ENCODE results near the gene FREM1.
"Not testable (repeated sequence)": the region's sequence is repeated elsewhere in the genome, so short reads cannot be mapped to it uniquely, and the experiment has no call there.

FREM1 gene, protein sequence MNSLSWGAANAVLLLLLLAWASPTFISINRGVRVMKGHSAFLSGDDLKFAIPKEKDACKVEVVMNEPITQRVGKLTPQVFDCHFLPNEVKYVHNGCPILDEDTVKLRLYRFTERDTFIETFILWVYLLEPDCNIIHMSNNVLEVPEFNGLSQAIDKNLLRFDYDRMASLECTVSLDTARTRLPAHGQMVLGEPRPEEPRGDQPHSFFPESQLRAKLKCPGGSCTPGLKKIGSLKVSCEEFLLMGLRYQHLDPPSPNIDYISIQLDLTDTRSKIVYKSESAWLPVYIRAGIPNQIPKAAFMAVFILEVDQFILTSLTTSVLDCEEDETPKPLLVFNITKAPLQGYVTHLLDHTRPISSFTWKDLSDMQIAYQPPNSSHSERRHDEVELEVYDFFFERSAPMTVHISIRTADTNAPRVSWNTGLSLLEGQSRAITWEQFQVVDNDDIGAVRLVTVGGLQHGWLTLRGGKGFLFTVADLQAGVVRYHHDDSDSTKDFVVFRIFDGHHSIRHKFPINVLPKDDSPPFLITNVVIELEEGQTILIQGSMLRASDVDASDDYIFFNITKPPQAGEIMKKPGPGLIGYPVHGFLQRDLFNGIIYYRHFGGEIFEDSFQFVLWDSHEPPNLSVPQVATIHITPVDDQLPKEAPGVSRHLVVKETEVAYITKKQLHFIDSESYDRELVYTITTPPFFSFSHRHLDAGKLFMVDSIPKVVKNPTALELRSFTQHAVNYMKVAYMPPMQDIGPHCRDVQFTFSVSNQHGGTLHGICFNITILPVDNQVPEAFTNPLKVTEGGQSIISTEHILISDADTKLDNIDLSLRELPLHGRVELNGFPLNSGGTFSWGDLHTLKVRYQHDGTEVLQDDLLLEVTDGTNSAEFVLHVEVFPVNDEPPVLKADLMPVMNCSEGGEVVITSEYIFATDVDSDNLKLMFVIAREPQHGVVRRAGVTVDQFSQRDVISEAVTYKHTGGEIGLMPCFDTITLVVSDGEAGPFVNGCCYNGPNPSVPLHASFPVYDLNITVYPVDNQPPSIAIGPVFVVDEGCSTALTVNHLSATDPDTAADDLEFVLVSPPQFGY (N-terminal part only)

DNA sequence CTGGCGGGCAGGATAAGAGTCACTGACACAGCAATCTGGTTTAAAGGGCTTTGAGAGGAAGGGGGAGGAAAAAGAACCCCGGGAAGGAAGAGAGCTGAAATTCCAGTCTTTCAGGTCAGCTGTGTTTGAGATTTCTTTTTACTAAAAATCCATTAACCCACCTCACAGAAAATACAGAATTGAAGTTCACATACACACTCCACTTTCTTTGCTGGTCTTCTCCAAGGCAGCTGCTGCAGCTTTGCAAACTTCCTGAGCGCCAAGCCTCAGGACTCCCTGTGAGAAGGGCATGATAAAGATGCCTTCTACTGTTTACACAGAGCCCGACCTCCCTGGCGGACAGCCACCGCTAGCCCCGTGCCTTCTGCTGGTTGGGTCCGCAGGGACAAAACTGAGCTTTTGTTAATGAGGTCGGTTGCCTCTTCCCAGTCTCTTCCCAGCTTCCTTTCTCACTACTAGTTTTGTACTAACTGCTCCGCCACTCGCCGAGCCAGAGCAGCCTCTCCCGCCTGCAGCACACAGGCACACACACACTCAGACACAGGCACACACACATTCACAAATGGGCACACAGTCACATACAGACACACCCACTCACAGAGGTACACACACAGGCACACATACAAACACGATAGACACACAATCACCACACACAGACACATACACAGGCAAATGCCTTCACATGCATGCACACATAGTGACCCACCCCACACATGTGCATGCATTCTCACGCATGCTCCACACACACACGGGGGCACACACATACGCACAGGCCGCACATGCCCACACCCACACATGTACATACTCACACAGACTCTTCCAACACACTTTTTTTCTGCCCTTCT, at the start of gene FREM1:
Gene FREM1, minus strand, starts transcription at position 468 of the 845 bp plus-strand sequence. CDS start 41,451 bp downstream, outside the sequence.
- DNase-seq = peak; percentile 63

DNA sequence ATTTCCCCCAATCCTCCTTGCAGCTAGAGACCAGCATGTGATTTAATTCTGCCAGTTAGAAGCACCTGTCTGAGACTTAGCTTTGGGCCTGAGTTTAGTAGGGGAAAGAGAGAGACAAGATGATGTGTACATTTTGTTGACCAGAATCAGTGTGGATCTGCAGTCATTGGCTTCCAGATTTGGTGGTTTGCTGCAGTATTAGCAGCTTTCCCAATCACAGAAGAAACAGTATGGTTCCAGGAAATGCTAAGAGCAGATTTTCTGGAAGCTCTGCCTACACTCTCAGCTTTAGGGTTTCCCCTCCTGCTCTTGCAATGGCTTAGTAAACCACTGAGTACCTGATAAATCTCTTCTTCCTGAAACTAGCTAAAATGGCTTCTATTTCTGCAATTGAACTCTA, 48.8 kb upstream of the FREM1 start:
- no peak for DNase-seq

DNA sequence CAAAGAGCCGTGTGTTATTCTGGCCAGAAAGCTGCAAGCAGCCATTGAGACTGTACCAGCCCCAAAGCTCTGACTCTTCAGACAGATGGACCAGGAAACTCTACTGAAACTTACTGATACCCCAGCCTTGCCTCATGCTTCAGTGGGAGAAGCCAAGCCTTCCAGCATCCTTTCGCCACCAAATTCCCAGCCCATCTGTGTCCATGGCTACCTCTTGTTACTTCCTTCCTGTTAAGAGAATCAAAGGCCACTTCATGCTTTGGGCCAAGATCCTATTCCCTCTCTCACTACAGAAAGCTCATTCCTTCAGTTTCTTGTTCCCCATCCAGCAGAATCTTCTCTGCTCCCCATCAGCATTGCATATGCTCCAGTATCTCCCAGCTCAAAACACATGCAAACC, 46.9 kb upstream of the FREM1 start:
- DNase-seq = no peak

DNA sequence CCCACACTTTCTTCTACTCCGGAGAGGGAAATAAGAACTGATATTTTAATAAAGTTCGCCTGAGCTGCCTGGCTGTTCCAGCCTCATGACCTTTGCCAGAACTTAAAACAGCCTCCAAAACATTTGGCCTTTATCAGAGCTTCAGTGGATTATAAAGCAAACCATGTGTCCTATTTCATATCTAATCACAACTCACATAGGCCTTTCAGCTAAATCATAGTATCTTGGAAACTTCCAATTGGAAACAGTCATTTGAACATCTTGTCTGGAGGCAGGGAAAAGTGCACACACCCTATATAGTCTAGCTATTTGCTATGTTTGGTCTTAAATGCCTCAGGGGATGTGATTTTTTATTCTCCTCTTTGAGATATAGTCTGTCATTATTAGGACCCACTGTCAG, 46.0 kb upstream of the FREM1 start:
- no peak for DNase-seq

DNA sequence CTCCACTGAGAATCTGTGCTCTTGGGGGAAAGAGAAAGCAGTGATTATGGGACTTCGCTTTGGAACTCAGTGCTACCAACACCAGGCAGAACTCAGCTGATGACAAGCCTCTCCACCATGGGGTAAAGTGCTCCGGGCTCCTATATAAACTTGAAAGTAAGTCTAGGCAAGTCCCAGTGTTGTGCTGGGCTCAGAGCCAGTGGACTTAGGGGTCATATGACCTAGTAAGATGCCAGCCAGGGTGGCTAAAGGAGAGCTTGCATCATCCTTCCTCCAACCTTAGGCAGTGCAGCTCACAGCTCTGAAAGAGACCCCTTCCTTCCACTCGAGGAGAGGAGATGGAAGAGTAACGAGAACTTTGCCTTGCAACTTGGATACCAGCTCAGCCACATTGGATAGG, 35.1 kb upstream of the FREM1 start:
- DNase-seq = no peak

DNA sequence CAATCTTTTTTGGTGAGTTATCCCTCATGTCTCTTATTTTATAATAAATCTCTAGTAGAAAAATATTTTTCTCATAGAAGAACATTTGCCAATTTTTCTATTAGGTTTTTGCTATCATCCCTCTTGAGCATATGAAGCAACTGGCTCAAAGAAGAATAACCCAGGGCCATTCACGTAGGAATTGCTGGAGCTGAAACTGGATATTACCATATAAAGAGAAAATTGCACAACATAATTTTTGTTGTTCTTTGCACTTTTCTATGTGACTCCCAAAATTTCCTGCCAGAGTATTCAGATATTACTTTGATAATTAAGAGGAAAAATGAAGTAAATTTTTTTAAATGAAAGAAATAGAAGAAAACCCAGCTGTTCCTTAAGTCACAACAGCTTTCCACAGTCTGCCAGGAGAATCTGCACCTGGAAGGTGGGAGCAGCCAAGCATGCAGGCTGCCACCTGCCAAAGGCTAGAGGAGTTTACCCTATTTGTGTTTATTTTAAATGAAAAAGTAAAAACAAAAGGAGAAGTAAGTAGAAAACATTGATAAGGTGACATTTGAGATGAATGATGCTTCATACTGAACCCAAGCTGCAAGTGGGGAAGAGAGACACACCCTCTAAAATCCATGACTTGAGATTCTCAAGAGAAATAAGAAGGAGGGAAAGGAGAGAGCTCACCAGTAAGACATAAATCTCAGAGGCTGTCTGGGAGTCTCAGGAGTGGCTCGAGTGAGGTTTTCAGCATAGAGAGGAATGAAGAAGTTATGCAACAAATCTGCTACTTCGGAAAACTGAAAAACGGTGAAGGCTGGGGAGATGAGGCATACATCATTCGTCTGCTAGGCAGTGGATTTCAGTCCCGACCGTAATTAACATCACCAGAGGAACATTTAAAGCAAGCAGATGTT, 31.5 kb upstream of the FREM1 start:
- DNase-seq = peak; percentile 79

DNA sequence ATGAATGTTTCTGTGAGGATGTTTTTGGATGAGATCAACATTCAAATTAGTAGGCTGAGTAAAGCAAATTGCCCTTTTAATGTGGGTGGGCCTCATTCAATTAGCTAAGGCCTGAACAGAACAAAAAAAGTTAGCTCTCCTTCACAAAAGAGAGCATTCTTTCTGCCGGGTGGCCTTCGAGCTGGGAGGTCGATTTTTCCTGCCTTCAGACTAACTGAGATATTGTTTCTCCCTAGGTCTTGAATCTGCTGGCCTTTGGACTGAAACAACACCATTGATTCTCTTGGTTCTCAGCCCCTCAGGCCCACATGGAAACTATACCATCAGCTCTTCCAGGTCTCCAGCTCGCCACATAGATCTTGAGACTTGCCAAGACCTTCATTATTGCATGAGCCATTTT, 29.1 kb upstream of the FREM1 start:
- no peak for DNase-seq

DNA sequence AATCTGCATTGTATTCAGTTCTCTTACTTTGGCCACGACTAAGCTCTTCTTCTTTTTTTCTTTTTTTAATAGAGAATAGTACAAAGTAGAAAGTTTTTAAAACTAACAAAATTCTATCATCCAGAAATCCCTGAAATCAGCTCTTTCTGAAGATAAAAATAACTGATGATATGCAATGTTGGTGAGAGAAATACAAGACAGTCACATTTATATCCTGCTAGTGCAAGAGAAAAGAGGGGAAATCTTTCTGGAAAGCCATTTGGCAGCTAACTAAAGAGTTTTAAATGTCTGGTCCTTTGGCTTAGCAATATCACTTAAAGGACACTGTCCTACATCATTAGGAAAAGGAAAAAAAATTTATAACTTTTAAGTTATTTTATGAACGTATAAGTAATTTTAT, 27.0 kb upstream of the FREM1 start:
- DNase-seq = no peak

DNA sequence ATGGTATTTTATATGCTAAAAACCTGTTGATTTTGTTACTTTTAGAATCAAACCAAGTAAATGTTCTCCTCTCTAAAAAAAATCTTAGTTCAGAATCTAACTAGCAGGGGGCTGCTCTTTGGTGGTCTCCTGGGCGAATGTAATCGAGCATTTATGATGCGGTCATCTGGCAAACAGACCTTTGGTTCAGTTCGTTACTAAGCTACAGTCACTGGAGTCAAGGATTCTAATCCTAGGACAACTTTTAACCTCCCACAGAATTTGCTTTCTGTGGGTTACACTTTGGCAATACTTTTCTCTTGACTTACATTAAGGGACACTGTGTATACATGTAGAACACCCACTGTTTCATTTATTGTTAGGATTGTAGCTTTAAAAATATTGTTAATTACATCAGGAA, 26.3 kb upstream of the FREM1 start:
- peak; percentile 89 for DNase-seq

DNA sequence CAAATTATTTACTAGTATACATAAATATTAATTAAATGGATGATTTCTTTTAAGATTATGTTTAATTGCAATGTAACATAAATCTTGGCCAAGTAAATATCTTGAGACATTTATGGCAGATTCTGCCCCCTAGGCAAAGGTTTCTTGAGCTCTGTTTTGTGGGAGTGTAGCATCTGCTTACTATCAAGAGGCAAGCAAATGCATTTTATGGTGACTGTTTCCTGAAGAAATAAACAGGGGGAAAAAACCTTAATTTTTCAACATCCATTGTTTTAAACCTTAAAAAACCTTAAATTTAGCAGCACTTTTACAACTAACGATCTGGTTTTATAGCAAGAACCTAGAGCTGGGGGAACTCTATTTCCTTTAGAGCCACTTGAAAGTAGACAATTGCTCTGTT, 25.7 kb upstream of the FREM1 start:
- DNase-seq = peak; percentile 89

DNA sequence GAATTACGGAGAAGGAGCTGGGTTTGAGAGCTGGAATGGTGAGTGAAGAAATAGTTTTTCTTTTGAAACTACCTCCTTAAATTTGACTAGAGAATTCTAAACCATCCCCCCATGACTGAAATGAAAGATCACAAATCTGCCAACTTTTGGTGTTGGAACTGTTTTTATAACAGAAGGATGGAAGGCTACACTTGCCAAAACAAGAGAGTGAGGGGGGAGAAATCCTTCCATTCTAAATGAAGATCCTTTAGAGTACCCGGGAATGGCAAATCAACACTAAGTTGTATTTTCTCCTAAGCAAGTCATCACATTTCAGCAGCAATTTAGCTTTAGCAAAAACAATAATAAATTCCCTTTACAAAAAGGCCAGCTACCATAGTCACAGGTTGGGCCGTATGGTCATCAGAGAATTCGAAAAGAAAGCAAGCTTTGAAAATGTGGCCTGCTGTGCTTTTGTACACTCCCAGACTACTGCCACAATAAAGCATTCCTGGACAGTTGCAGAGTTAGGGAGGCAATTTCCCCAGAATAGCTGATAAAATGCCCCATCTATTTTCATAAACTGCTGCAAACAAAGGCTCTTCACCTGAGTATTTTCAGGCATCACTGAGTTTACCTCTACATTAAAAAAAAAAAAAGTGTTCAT, 25.0 kb upstream of the FREM1 start:
- DNase-seq = peak; percentile 74

DNA sequence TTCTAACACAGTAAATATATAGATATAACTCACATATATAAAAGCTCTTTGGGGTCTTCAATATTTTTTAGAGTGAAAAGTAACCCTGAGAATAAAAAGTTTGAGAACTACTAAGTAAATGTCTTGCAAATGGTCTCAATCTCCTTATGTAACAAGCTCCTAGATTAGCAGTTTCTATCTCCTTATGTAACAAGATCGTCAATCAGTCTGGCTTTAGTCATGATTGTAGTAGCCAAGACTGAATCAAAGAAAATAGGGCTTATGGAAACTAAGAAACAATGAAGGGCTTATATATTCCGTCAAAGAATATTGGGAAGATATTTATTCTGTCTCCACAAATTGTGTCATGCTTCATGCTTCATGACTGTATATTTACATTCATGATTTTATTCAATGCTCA, 22.4 kb upstream of the FREM1 start:
- no peak for DNase-seq

DNA sequence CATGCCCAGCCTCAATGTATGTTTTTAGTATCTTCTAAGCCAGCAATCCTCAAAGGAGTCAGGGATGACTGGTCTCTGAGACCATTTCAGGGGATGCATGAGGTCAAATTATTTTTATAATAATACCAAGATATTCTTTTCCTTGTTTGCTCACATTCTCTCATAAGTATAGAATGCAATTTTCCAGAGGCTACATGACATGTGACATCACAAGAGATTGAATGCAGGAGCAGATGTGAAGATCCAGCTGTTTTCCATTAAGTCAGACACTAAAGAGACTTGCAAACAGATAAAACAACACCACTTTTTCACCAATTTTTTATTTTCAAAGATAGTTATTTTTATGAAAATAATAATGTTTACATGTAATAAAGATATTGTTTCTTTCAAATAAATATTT, 22.0 kb upstream of the FREM1 start:
- DNase-seq = no peak

DNA sequence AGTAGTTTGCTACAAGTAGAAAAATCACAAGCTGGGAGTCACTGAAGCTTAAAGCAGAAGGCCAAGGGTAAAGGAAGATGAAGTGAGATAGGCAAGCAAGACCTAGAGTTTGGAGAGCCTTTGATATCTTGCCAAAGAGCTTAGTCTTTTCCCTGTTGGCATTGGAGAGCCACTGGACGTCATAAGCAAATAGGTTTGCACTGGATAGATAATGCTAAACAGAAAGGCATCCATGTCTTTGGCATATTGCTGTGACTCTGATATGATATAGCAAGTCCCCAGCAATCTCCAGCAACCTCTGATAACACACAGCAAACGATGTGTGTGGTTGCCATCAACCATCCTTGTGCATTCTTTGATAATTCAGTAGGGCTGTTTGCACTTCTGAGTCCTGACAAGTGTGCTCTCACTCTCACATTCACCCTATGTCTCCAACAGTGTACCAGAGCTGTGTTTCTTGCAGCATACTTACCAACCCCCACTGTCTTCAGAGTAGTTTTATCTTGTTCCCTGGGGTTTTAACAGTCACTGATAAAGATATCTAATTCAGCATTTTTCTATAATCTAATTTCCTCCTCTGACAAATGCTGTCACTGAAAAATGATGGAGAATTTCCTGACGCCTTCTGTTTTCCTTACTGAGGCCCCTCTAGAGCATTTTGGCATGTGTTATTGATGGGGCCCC, 16.9 kb upstream of the FREM1 start:
- DNase-seq = no peak

DNA sequence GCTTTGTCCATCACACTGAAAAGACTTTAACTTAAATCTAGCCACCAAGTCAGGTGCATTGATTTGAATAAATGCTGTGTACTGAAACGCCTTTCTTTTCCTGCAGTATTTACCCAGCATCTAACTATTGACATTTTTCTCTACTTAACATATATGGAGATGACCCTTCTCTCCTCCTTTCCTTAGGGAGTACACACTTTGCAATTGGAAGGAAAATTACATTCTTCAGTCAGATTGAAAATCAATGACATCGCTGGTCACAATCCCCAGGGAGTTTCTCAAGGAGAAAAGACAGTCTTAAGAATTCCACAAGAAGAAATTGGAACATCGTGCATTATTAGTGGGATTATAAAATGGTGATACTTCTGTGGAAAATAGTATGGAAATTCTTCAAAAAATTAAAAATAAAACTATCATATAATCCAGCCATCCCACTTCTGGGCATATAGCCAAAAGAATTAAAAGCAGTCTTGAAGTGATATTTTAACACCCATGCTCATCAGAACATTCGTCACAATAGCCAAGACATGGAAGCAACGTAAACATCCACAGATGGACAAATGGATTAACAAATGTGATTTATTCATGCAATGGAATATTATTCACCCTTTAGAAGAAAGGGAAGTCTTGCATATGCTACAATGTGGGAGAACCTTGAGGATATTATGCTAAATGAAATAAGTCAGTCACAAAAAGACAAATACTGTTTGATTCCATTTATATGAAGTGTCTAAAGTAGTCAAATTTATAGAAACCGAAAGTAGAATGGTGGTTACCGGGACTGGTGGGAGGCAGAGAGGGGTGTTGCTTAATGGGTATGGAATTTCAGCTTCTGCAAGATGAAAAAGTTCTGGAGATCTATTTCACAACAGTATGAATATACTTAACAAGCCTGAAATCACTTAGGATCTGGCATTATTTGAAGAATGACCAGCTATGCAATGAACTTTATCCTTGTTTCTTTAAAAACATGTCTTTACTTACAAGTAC, 14.3 kb upstream of the FREM1 start:
- no peak for DNase-seq

DNA sequence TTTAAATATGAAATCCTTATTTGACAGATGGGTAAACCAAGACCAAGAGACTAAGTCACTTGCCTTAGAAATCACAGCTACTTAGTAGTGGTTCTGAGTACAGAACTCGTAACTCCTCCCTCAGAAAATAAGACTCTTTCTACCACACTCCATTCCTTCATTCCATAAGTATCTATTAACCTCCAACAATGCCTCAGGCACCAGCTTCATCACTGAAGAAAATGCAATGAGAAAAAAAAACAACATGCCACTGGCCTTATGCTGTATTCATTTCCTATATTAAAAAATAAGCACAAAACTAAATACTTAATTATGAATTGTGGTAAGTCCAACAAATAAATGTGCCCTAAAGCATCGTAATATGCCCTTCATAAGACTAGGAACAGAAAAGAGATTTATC, 13.5 kb upstream of the FREM1 start:
- no peak for DNase-seq

DNA sequence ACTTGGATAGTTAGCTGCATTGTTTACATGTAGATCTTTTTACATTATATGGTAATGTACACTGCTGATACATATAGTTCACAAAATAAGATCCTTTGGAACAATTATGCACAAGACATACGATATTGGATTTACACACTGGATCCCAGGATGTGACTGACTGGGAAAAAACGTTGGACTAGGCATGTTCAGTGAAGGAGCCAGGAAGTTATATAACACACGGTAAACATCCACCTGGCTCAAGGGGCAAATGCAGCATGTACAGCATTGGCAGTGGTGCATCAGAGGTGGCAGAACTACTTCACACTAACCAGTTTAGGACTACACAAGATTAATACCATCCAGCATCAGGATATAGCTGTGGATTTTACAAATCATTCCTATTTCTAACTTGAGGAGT, 10.6 kb upstream of the FREM1 start:
- DNase-seq = not testable (repeated sequence)

DNA sequence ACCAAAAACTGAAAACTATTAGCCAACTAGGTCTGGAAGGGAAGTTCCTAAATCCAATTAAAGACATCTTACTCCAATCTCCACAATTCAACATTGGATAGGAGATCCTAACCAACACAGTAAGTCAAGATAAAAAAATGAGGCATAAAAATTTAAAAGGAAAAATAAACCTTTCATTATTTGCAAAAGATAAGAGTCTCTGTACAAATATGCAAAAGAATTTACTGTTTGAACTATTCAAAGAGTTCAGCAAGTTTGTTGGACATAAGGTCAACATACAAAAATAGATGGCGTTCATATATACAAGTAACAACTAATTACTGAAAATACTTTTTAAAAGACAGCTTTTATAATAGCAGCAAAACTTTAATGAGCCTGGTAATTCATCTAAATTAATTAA, 3.1 kb upstream of the FREM1 start:
- no peak for DNase-seq

DNA sequence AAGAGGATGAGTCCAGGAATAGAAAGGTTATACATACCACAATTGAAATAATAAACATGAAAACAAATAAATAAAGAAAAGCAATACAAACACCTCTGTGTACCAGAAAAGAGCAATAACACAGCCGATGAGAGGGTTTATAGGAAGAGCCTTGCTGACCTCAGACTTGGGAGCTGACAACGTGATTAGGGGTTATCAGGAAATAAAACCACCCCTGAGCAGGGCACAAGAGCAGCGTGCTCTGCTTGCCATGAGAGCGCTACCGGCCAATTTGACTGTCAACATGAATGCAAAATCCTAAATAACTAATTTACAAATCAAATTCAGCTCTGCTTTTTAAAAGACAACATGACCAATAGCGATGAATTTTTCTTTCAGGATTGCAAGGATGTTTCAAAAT, 2.6 kb upstream of the FREM1 start:
- DNase-seq = no peak
